Measurements from ENCODE around the gene CD36.
A peak's percentile ranks its signal among the peaks of the same experiment; 100 is the strongest.
"Not testable (repeated sequence)": the region's sequence is repeated elsewhere in the genome, so short reads cannot be mapped to it uniquely, and the experiment has no call there.

The CD36 gene

GRCh38 chr7:80656029-80656428 lies 17.6 kb downstream of the CD36 start:
- no peak for DNase-seq

- DNase-seq, result peak in 1 of 2 donors; percentile 9
These were observed 20.9 kb downstream of the CD36 start for GRCh38 chr7:80659120-80660055.

GRCh38 chr7:80660939-80661338 lies 22.5 kb downstream of the CD36 start:
- no peak for DNase-seq

GRCh38 chr7:80661729-80662128 lies 23.3 kb downstream of the CD36 start:
- no peak for DNase-seq

GRCh38 chr7:80662252-80662651 lies 23.8 kb downstream of the CD36 start:
- DNase-seq, result no peak

- no peak for DNase-seq
These were observed 27.1 kb downstream of the CD36 start for GRCh38 chr7:80665526-80665925.

- no peak for DNase-seq
These were observed 27.9 kb downstream of the CD36 start for GRCh38 chr7:80666376-80666775.

- DNase-seq, result not testable (repeated sequence)
These were observed 30.9 kb downstream of the CD36 start for GRCh38 chr7:80669367-80669766.

- DNase-seq, result no peak
These were observed 33.3 kb downstream of the CD36 start for GRCh38 chr7:80671744-80672143.

GRCh38 chr7:80675090-80675489 lies 36.6 kb downstream of the CD36 start:
- DNase-seq, result no peak

- no peak for DNase-seq
These were observed 38.0 kb downstream of the CD36 start for GRCh38 chr7:80676404-80676803.

- no peak for DNase-seq
These were observed 39.2 kb downstream of the CD36 start for GRCh38 chr7:80677629-80678028.

GRCh38 chr7:80678707-80679106 lies 40.3 kb downstream of the CD36 start:
- DNase-seq, result no peak

- DNase-seq, result no peak
These were observed 41.8 kb downstream of the CD36 start for GRCh38 chr7:80679921-80680907.

- DNase-seq, result no peak
These were observed 42.9 kb downstream of the CD36 start for GRCh38 chr7:80681272-80681885.

- DNase-seq, result no peak
These were observed 44.3 kb downstream of the CD36 start for GRCh38 chr7:80682744-80683143.

- no peak for DNase-seq
These were observed 48.1 kb downstream of the CD36 start for GRCh38 chr7:80686576-80686975.

GRCh38 chr7:80699045-80699638 lies 60.7 kb downstream of the CD36 start:
- peak in 1 of 2 donors; percentile 14 for DNase-seq

- DNase-seq, result no peak
These were observed 61.3 kb downstream of the CD36 start for GRCh38 chr7:80699721-80700256.

- DNase-seq, result no peak
These were observed 64.8 kb downstream of the CD36 start for GRCh38 chr7:80703272-80703671.

- DNase-seq, result no peak
These were observed 66.8 kb downstream of the CD36 start for GRCh38 chr7:80705130-80705781.

GRCh38 chr7:80707318-80707717 lies 68.9 kb downstream of the CD36 start:
- no peak for DNase-seq

Measured in CD4-positive, alpha-beta T cell treated with Interferon alpha-2 for 1 hour (primary cell).